Karpas-422 (cell line): ENCODE data around the gene TAS2R39. TPM values are rescaled to one million over a fixed set of nuclear protein-coding genes. Genes with fewer than 3 reads are reported as not detected.
"Not testable (repeated sequence)": the region's sequence is repeated elsewhere in the genome, so short reads cannot be mapped to it uniquely, and the experiment has no call there.

Experiments used
- DNase-seq: peaks from one replicate; pipeline ENCODE4 v3.0.0-alpha.2; 2015
- H2AFZ ChIP-seq: fragments of 200-600 bp; sonication (generic); 2 replicates; pipeline ENCODE4 v1.6.1; 2014; ENCODE audit warnings: antibody characterized with exemption, low read length, mixed read lengths
- H3K27ac ChIP-seq: fragments of 200-600 bp; sonication (generic); 2 replicates; pipeline ENCODE4 v1.5.1; 2014; ENCODE audit warnings: mild to moderate bottlenecking, low read length, moderate library complexity
- H3K27me3 ChIP-seq: fragments of 200-600 bp; sonication (generic); 2 replicates; pipeline ENCODE4 v1.6.1; 2014; ENCODE audit warnings: low read length, mixed read lengths
- H3K36me3 ChIP-seq: fragments of 200-600 bp; sonication (generic); 2 replicates; pipeline ENCODE4 v1.6.1; 2014; ENCODE audit warnings: low read length, mixed read lengths; ENCODE audit not compliant: insufficient read depth
- H3K4me1 ChIP-seq: fragments of 200-600 bp; sonication (generic); 2 replicates; pipeline ENCODE4 v1.6.1; 2014; ENCODE audit warnings: mild to moderate bottlenecking, low read length, mixed read lengths
- H3K4me2 ChIP-seq: fragments of 200-600 bp; sonication (generic); 2 replicates; pipeline ENCODE4 v1.6.1; 2014; ENCODE audit warnings: low read length, low read depth, mild to moderate bottlenecking; ENCODE audit not compliant: poor library complexity, severe bottlenecking
- H3K4me3 ChIP-seq: fragments of 200-600 bp; sonication (generic); 2 replicates; pipeline ENCODE4 v1.5.1; 2014; ENCODE audit warnings: mild to moderate bottlenecking, antibody characterized with exemption, low read length, mixed read lengths
- H3K79me2 ChIP-seq: fragments of 200-600 bp; sonication (generic); 2 replicates; pipeline ENCODE4 v1.6.1; 2014; ENCODE audit warnings: mild to moderate bottlenecking, low read length, mixed read lengths
- H3K9ac ChIP-seq: fragments of 200-600 bp; sonication (generic); 2 replicates; pipeline ENCODE4 v1.6.0; 2014; ENCODE audit warnings: low read length
- H3K9me2 ChIP-seq: fragments of 200-600 bp; sonication (generic), shearing (Covaris generic); replicated peaks from 2 replicates; pipeline ENCODE4 v1.6.0; 2014; ENCODE audit warnings: mild to moderate bottlenecking, low read length, moderate library complexity; ENCODE audit not compliant: insufficient read depth
- H3K9me3 ChIP-seq: fragments of 300-700, 200-600 bp; sonication (generic); 2 replicates; pipeline ENCODE4 v1.6.1; 2014; ENCODE audit warnings: low read length, mixed read lengths
- H4K20me1 ChIP-seq: fragments of 200-600 bp; sonication (generic); 2 replicates; pipeline ENCODE4 v1.6.1; 2014; ENCODE audit warnings: mild to moderate bottlenecking, antibody characterized with exemption, low read length, low read depth; ENCODE audit not compliant: insufficient read depth
- total RNA-seq: library from RNA; depleted of rRNA; stranded (reverse); fragments of >200 nt; shearing (Covaris generic); gene quantifications from 2 replicates; pipeline ENCODE4 v1.2.3, GENCODE V29; 2014; ENCODE audit warnings: low replicate concordance; rRNA removed

The TAS2R39 gene
- not detected in 2 replicates for total RNA-seq

- Histone ChIP-seq H3K9ac (no peak within 1 kb of the TSS), H3K4me1 (peaks cover 11% of the 10 kb centered on the region), H3K36me3 (no peaks in the 10 kb centered on the region), H3K4me2 (peak within 1 kb of the TSS; percentile 9), H3K79me2 (no peaks in the 10 kb centered on the region), H3K4me3 (no peak within 1 kb of the TSS), H3K27ac (no peak within 1 kb of the TSS), H3K9me3 (peaks cover 3% of the 10 kb centered on the region), H4K20me1 (no peaks in the 10 kb centered on the region), H3K9me2 (no peaks in the 10 kb centered on the region), H2AFZ (no peak within 1 kb of the TSS), H3K27me3 (no peaks in the 10 kb centered on the region)
- peak; percentile 66 for DNase-seq
Measured at GRCh38 chr7:143183024-143183423, at the start of gene TAS2R39. Gene TAS2R39, plus strand, starts transcription at chr7:143183419. Its CDS starts 0 bp downstream, at chr7:143183419.

- Histone ChIP-seq H3K9me3 (no peaks in the 10 kb centered on the region), H3K9me2 (no peaks in the 10 kb centered on the region; the same call in 1 of the 2 replicates), H3K36me3 (no peaks in the 10 kb centered on the region), H3K4me2 (no peak overlapping the region), H3K9ac (no peak overlapping the region), H3K79me2 (no peaks in the 10 kb centered on the region), H3K27me3 (no peaks in the 10 kb centered on the region), H3K27ac (no peak overlapping the region), H3K4me1 (no peaks in the 10 kb centered on the region), H4K20me1 (no peaks in the 10 kb centered on the region), H2AFZ (no peak overlapping the region), H3K4me3 (no peak overlapping the region)
- no peak for DNase-seq
Measured at GRCh38 chr7:143147070-143147469, 36.1 kb upstream of the TAS2R39 start.

- Histone ChIP-seq H3K79me2 (no peaks in the 10 kb centered on the region), H3K36me3 (no peaks in the 10 kb centered on the region), H3K9me2 (no peaks in the 10 kb centered on the region; the same call in 1 of the 2 replicates), H3K9me3 (no peaks in the 10 kb centered on the region), H3K4me1 (no peaks in the 10 kb centered on the region), H3K27me3 (no peaks in the 10 kb centered on the region), H3K4me2 (no peak overlapping the region), H4K20me1 (no peaks in the 10 kb centered on the region), H3K4me3 (no peak overlapping the region), H2AFZ (no peak overlapping the region), H3K9ac (no peak overlapping the region), H3K27ac (no peak overlapping the region)
- no peak for DNase-seq
Measured at GRCh38 chr7:143148050-143148449, 35.2 kb upstream of the TAS2R39 start.

GRCh38 chr7:143148651-143149050 is 34.6 kb upstream of the TAS2R39 start:
- no peak overlapping the region for H3K4me2 ChIP-seq
- H3K27me3 ChIP-seq, result no peaks in the 10 kb centered on the region
- no peaks in the 10 kb centered on the region for H3K79me2 ChIP-seq
- no peak overlapping the region for H3K27ac ChIP-seq
- no peaks in the 10 kb centered on the region for H3K4me1 ChIP-seq
- H3K9me2 ChIP-seq, result no peaks in the 10 kb centered on the region; the same call in 1 of the 2 replicates
- no peaks in the 10 kb centered on the region for H3K9me3 ChIP-seq
- no peaks in the 10 kb centered on the region for H4K20me1 ChIP-seq
- no peak for DNase-seq
- H3K9ac ChIP-seq, result no peak overlapping the region
- H3K4me3 ChIP-seq, result no peak overlapping the region
- H2AFZ ChIP-seq, result no peak overlapping the region
- H3K36me3 ChIP-seq, result no peaks in the 10 kb centered on the region

- not testable (repeated sequence) for H3K9me3 ChIP-seq, H3K9ac ChIP-seq, DNase-seq, H4K20me1 ChIP-seq, H3K36me3 ChIP-seq, H3K27me3 ChIP-seq, H3K27ac ChIP-seq, H3K79me2 ChIP-seq, H3K4me2 ChIP-seq, H2AFZ ChIP-seq, H3K4me1 ChIP-seq, H3K4me3 ChIP-seq, H3K9me2 ChIP-seq
Measured at GRCh38 chr7:143150696-143151095, 32.5 kb upstream of the TAS2R39 start.

GRCh38 chr7:143158617-143159016 is 24.6 kb upstream of the TAS2R39 start:
- H3K4me3 ChIP-seq, result not testable (repeated sequence)

GRCh38 chr7:143171697-143172096 is 11.5 kb upstream of the TAS2R39 start:
- Histone ChIP-seq H3K9ac (no peak overlapping the region), H3K9me2 (no peaks in the 10 kb centered on the region; the same call in 1 of the 2 replicates), H3K27ac (peak overlapping the region; percentile 26), H3K27me3 (no peaks in the 10 kb centered on the region), H4K20me1 (no peaks in the 10 kb centered on the region), H3K79me2 (no peaks in the 10 kb centered on the region), H3K4me3 (peak overlapping the region; percentile 31), H3K4me2 (peak overlapping the region; percentile 54), H2AFZ (no peak overlapping the region; the same call in 1 of the 2 replicates), H3K36me3 (no peaks in the 10 kb centered on the region), H3K9me3 (peaks cover 7% of the 10 kb centered on the region; the same call in 1 of the 2 replicates), H3K4me1 (peaks cover 52% of the 10 kb centered on the region)
- DNase-seq, result no peak

More at GRCh38 chr7:143158617-143159016, 24.6 kb upstream of the TAS2R39 start:
- H4K20me1 ChIP-seq, H3K9me3 ChIP-seq, H3K9ac ChIP-seq, H2AFZ ChIP-seq, H3K4me1 ChIP-seq, H3K79me2 ChIP-seq, H3K4me2 ChIP-seq, H3K27me3 ChIP-seq, DNase-seq, H3K36me3 ChIP-seq, H3K27ac ChIP-seq, H3K9me2 ChIP-seq: not testable (repeated sequence)

GRCh38 chr7:143172354-143172753 is 10.9 kb upstream of the TAS2R39 start:
- DNase-seq, result no peak
- no peak overlapping the region for H2AFZ ChIP-seq
- H4K20me1 ChIP-seq, result no peaks in the 10 kb centered on the region
- peak overlapping the region; percentile 54 for H3K4me2 ChIP-seq
- peaks cover 7% of the 10 kb centered on the region; the same call in 1 of the 2 replicates for H3K9me3 ChIP-seq
- no peaks in the 10 kb centered on the region for H3K36me3 ChIP-seq
- no peaks in the 10 kb centered on the region for H3K27me3 ChIP-seq
- H3K79me2 ChIP-seq, result no peaks in the 10 kb centered on the region
- H3K4me1 ChIP-seq, result peaks cover 52% of the 10 kb centered on the region
- peak overlapping the region; percentile 31 for H3K4me3 ChIP-seq
- H3K27ac ChIP-seq, result peak overlapping the region; percentile 26; the same call in 1 of the 2 replicates
- H3K9me2 ChIP-seq, result no peaks in the 10 kb centered on the region; the same call in 1 of the 2 replicates
- H3K9ac ChIP-seq, result peak overlapping the region; percentile 35
